SK-N-SH treated with all-trans-retinoic acid at 6 μM for 48 hours (cell line): ENCODE measurements around the gene PPFIA1.

ENCODE experiments used
- CREB5 ChIP-seq: fragments of 250-450 bp; sonication (Bioruptor Pico); IDR thresholded peaks from 2 replicates; pipeline ENCODE4 v1.5.1; 2020; ENCODE audit warnings: low read depth, mild to moderate bottlenecking, moderate library complexity
- ESRRG ChIP-seq: fragments of 250-450 bp; sonication (Bioruptor Pico); IDR thresholded peaks from 2 replicates; pipeline ENCODE4 v1.6.1; 2021; ENCODE audit warnings: mild to moderate bottlenecking
- GLIS3 ChIP-seq: fragments of 250-450 bp; sonication (Bioruptor Pico); IDR thresholded peaks from 2 replicates; pipeline ENCODE4 v1.5.0; 2020; ENCODE audit warnings: mild to moderate bottlenecking, moderate library complexity
- ISL1 ChIP-seq: fragments of 250-450 bp; sonication (Bioruptor Pico); IDR thresholded peaks from 2 replicates; pipeline ENCODE4 v2.1.2; 2022; ENCODE audit warnings: mild to moderate bottlenecking, moderate library complexity
- OSR1 ChIP-seq: fragments of 250-450 bp; sonication (Bioruptor Pico); IDR thresholded peaks from 2 replicates; pipeline ENCODE4 v1.8.0; 2022; ENCODE audit warnings: moderate library complexity, mild to moderate bottlenecking, inconsistent platforms
- RARB ChIP-seq: fragments of 250-450 bp; sonication (Bioruptor Pico); IDR thresholded peaks from 2 replicates; pipeline ENCODE4 v1.8.0; 2021; ENCODE audit warnings: mild to moderate bottlenecking, moderate library complexity
- SNAI2 ChIP-seq: fragments of 250-450 bp; sonication (Bioruptor Pico); IDR thresholded peaks from 2 replicates; pipeline ENCODE4 v1.5.0; 2020; ENCODE audit warnings: mild to moderate bottlenecking, moderate library complexity
- TOX ChIP-seq: fragments of 250-450 bp; sonication (Bioruptor Pico); IDR thresholded peaks from 2 replicates; pipeline ENCODE4 v1.8.0; 2021; ENCODE audit warnings: mild to moderate bottlenecking, moderate library complexity, borderline replicate concordance
- ZFP30 ChIP-seq: fragments of 450-650 bp; formaldehyde crosslinking; IDR thresholded peaks from 2 replicates; pipeline ENCODE4 v1.5.0; 2022; ENCODE audit warnings: mild to moderate bottlenecking, moderate library complexity
- ZNF565 ChIP-seq: fragments of 450-650 bp; formaldehyde crosslinking; conservative IDR thresholded peaks from 2 replicates; pipeline ENCODE4 v1.5.0; 2020; ENCODE audit warnings: low read depth, mild to moderate bottlenecking, moderate library complexity
- ZNF8 ChIP-seq: fragments of 450-650 bp; formaldehyde crosslinking; IDR thresholded peaks from 2 replicates; pipeline ENCODE4 v1.5.0; 2020; ENCODE audit warnings: mild to moderate bottlenecking, moderate library complexity
- TF ChIP-seq, protein P1 (sequence below): fragments of 250-450 bp; sonication (Bioruptor Pico); IDR thresholded peaks from 2 replicates; pipeline ENCODE4 v1.8.0; 2020; ENCODE audit warnings: mild to moderate bottlenecking, moderate library complexity, borderline replicate concordance

DNA sequence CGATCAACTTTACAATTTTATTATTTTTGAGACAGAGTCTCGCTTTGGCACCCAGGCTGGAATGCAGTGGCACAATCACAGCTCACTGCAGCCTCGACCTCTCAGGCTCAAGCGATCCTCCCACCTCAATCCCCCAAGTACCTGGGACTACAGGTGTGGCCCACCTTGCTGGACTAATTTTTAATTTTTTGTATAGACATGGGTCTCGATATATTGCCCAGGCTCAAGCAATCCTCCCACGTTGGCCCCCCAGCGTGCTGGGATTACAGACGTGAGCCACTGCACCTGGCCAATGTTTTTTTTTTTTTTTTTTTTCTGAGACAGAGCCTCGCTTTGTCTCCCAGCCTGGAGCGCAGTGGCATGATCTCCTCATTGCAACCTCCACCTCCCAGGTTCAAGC, 2.0 kb upstream of the PPFIA1 start:
- TF ChIP-seq ESRRG (CRISPR knock-in tag) = no peak
- TF ChIP-seq, protein P1, sequence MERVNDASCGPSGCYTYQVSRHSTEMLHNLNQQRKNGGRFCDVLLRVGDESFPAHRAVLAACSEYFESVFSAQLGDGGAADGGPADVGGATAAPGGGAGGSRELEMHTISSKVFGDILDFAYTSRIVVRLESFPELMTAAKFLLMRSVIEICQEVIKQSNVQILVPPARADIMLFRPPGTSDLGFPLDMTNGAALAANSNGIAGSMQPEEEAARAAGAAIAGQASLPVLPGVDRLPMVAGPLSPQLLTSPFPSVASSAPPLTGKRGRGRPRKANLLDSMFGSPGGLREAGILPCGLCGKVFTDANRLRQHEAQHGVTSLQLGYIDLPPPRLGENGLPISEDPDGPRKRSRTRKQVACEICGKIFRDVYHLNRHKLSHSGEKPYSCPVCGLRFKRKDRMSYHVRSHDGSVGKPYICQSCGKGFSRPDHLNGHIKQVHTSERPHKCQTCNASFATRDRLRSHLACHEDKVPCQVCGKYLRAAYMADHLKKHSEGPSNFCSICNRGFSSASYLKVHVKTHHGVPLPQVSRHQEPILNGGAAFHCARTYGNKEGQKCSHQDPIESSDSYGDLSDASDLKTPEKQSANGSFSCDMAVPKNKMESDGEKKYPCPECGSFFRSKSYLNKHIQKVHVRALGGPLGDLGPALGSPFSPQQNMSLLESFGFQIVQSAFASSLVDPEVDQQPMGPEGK = no peak
- no peak for TF ChIP-seq GLIS3 (CRISPR knock-in tag)
- TF ChIP-seq CREB5 (CRISPR knock-in tag) = no peak
- TF ChIP-seq ZFP30 (CRISPR knock-in tag) = no peak
- TF ChIP-seq OSR1 (CRISPR knock-in tag) = no peak
- TF ChIP-seq ZNF565 = no peak
- TF ChIP-seq SNAI2 (CRISPR knock-in tag) = no peak
- TF ChIP-seq ZNF8 (CRISPR knock-in tag) = no peak
- TF ChIP-seq TOX (CRISPR knock-in tag) = no peak
- no peak for TF ChIP-seq RARB (CRISPR knock-in tag)
- TF ChIP-seq ISL1 (CRISPR knock-in tag) = no peak
